ENCODE data around the gene SRPK3. TPM values are rescaled to one million over a fixed set of nuclear protein-coding genes. Genes with fewer than 3 reads are reported as not detected.

SRPK3 gene
- total and polyA plus RNA-seq, 4 donors, result 0.05 TPM; not detected in 3

DNA sequence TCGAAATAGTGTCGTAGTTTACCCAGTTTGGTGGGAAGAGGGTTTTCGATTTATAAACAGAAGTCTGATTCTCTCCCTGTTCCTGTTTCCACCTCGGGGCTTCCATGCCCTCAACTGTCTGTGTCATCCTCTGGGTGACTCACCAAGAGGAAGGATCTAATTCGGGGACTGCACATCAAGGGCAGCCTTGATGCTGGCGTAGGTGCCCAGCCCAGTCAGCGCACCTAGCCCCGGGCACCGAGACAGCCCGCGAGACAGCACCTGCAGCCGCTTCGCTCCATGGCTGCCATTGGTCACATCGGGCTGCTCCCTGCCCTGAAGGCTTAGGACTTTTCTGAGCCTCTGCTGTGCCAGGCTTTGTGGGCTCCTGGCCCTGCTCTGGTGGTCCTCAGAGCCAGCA, 48.4 kb upstream of the SRPK3 start:
- peaks cover 0 to 6% (median 1%) of the 10 kb centered on the region in 4 donors for H3K36me3 ChIP-seq (ENCODE audit: control insufficient read depth in 4 of 4, insufficient read depth in 3 of 4, low read depth in 1 of 4, low read length in 3 of 4)
- no peaks in the 10 kb centered on the region for H3K27me3 ChIP-seq (ENCODE audit: control insufficient read depth in 4 of 4, insufficient read depth in 4 of 4, low read length in 3 of 4)
- peaks cover 9 to 15% (median 12%) of the 10 kb centered on the region in 4 donors for H3K4me1 ChIP-seq (ENCODE audit: control insufficient read depth in 4 of 4, insufficient read depth in 4 of 4, low read length in 3 of 4)
- WGBS, result 94% methylated on average over 14 of the region's 14 CpGs
- H3K27ac ChIP-seq (ENCODE audit: low read depth in 1 of 2, low read length in 2 of 2), result no peak overlapping the region
- TF ChIP-seq YY1 (IDR thresholded peaks at IDR 0.05), result no peak
- TF ChIP-seq, protein P1, sequence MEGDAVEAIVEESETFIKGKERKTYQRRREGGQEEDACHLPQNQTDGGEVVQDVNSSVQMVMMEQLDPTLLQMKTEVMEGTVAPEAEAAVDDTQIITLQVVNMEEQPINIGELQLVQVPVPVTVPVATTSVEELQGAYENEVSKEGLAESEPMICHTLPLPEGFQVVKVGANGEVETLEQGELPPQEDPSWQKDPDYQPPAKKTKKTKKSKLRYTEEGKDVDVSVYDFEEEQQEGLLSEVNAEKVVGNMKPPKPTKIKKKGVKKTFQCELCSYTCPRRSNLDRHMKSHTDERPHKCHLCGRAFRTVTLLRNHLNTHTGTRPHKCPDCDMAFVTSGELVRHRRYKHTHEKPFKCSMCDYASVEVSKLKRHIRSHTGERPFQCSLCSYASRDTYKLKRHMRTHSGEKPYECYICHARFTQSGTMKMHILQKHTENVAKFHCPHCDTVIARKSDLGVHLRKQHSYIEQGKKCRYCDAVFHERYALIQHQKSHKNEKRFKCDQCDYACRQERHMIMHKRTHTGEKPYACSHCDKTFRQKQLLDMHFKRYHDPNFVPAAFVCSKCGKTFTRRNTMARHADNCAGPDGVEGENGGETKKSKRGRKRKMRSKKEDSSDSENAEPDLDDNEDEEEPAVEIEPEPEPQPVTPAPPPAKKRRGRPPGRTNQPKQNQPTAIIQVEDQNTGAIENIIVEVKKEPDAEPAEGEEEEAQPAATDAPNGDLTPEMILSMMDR (IDR thresholded peaks at IDR 0.05; ENCODE audit: low read depth, low read length, missing input control), result no peak
- no peak for TF ChIP-seq RXRA (IDR thresholded peaks at IDR 0.05)
- no peak overlapping the region for H3K4me3 ChIP-seq (ENCODE audit: low read depth in 1 of 3, low read length in 3 of 3)
- no peaks in the 10 kb centered on the region for H3K9me3 ChIP-seq (ENCODE audit: control insufficient read depth in 4 of 4, low read length in 3 of 4)
- H3K9ac ChIP-seq (ENCODE audit: low read depth in 1 of 2, low read length in 2 of 2), result no peak overlapping the region
- no peak for DNase-seq (ENCODE audit: low spot score)

DNA sequence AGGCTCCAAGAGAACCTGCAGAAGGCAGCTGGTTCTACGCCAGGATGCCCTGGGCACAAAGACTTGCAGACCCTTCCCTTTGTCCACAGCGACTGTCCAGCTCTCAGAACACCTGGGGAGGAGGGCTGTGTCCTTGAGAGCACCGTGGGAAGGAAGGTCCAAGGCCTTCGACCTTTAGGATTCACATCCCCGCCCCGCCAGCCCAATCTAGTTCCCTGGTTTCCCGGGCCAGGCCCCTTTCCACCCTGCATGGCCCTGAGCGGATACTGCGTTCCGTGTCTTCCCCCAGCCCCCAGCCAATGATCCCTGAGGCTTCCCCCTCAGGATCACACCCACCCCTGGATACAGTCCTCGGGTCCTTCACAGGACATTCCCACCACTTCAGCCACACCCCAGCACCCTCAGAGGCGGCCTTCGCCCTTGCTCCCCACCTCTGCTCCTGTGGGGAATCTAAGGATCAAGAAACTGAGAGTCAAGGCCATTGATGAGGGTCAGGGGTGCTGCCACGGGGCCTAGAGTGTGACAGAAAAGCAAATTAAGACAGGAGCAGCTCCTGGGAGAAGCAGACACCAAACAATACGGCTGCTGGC, 47.1 kb upstream of the SRPK3 start:
- peaks cover 0 to 8% (median 4%) of the 10 kb centered on the region in 4 donors for H3K4me1 ChIP-seq (ENCODE audit: control insufficient read depth in 4 of 4, insufficient read depth in 4 of 4, low read length in 3 of 4)
- 92% methylated on average over 15 of the region's 15 CpGs for WGBS
- H3K27ac ChIP-seq (ENCODE audit: low read depth in 1 of 2, low read length in 2 of 2), result no peak overlapping the region
- TF ChIP-seq, protein P2, sequence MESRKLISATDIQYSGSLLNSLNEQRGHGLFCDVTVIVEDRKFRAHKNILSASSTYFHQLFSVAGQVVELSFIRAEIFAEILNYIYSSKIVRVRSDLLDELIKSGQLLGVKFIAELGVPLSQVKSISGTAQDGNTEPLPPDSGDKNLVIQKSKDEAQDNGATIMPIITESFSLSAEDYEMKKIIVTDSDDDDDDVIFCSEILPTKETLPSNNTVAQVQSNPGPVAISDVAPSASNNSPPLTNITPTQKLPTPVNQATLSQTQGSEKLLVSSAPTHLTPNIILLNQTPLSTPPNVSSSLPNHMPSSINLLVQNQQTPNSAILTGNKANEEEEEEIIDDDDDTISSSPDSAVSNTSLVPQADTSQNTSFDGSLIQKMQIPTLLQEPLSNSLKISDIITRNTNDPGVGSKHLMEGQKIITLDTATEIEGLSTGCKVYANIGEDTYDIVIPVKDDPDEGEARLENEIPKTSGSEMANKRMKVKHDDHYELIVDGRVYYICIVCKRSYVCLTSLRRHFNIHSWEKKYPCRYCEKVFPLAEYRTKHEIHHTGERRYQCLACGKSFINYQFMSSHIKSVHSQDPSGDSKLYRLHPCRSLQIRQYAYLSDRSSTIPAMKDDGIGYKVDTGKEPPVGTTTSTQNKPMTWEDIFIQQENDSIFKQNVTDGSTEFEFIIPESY (IDR thresholded peaks at IDR 0.05), result no peak
- TF ChIP-seq, protein P1 (IDR thresholded peaks at IDR 0.05; ENCODE audit: low read depth, low read length, missing input control), result no peak
- no peak for TF ChIP-seq SP1 (IDR thresholded peaks at IDR 0.05)
- no peak for TF ChIP-seq HNF4A (conservative IDR thresholded peaks at IDR 0.05)
- no peak for TF ChIP-seq FOXA1 (IDR thresholded peaks at IDR 0.05)
- TF ChIP-seq, protein P3, sequence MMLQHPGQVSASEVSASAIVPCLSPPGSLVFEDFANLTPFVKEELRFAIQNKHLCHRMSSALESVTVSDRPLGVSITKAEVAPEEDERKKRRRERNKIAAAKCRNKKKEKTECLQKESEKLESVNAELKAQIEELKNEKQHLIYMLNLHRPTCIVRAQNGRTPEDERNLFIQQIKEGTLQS (IDR thresholded peaks at IDR 0.05), result no peak
- no peak for TF ChIP-seq NR2F2 (IDR thresholded peaks at IDR 0.05)
- no peak for TF ChIP-seq GABPA (IDR thresholded peaks at IDR 0.05 in 1 of 2, conservative IDR thresholded peaks at IDR 0.05 in 1 of 2)
- no peak overlapping the region for H3K9ac ChIP-seq (ENCODE audit: low read depth in 1 of 2, low read length in 2 of 2)
- peaks cover 0 to 8% (median 1%) of the 10 kb centered on the region in 4 donors for H3K36me3 ChIP-seq (ENCODE audit: control insufficient read depth in 4 of 4, insufficient read depth in 3 of 4, low read depth in 1 of 4, low read length in 3 of 4)
- no peak overlapping the region for H3K4me3 ChIP-seq (ENCODE audit: low read depth in 1 of 3, low read length in 3 of 3)
- no peaks in the 10 kb centered on the region for H3K9me3 ChIP-seq (ENCODE audit: control insufficient read depth in 4 of 4, low read length in 3 of 4)
- no peaks in the 10 kb centered on the region for H3K27me3 ChIP-seq (ENCODE audit: control insufficient read depth in 4 of 4, insufficient read depth in 4 of 4, low read length in 3 of 4)
- no peak for DNase-seq (ENCODE audit: low spot score)

DNA sequence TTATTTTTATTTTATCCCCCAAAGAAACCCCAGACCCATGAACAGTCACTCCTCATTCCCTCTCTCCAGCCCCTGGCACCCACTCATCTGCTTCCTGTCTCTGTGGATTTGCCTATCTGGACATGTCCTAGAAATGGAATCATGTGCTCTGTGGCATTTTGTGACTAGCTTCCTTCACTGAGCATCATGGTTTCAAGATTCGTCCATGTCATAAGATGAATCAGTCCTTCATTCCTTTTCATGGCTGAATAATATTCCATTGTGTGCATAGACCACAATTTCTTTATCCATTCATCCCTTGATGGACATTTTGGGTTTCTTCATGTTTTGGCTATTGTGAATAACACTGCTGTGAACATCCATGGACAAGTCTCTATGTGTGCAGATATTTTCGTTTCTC, 46.0 kb upstream of the SRPK3 start:
- Histone ChIP-seq H3K4me1 (ENCODE audit: control insufficient read depth in 4 of 4, insufficient read depth in 4 of 4, low read length in 3 of 4) (peaks cover 0 to 8% (median 4%) of the 10 kb centered on the region in 4 donors), H3K9ac (ENCODE audit: low read depth in 1 of 2, low read length in 2 of 2) (no peak overlapping the region), H3K27me3 (ENCODE audit: control insufficient read depth in 4 of 4, insufficient read depth in 4 of 4, low read length in 3 of 4) (no peaks in the 10 kb centered on the region), H3K4me3 (ENCODE audit: low read depth in 1 of 3, low read length in 3 of 3) (no peak overlapping the region), H3K27ac (ENCODE audit: low read depth in 1 of 2, low read length in 2 of 2) (no peak overlapping the region), H3K36me3 (ENCODE audit: control insufficient read depth in 4 of 4, insufficient read depth in 3 of 4, low read depth in 1 of 4, low read length in 3 of 4) (peaks cover 0 to 8% (median 0%) of the 10 kb centered on the region in 4 donors), H3K9me3 (ENCODE audit: control insufficient read depth in 4 of 4, low read length in 3 of 4) (no peaks in the 10 kb centered on the region)
- TF ChIP-seq FOXA2 (IDR thresholded peaks at IDR 0.05) (no peak), GABPA (IDR thresholded peaks at IDR 0.05 in 1 of 2, conservative IDR thresholded peaks at IDR 0.05 in 1 of 2) (no peak), NR2F2 (IDR thresholded peaks at IDR 0.05) (no peak), YY1 (IDR thresholded peaks at IDR 0.05) (no peak), EGR1 (IDR thresholded peaks at IDR 0.05; ENCODE audit: low read depth in 2 of 2) (no peak)
- no peak for DNase-seq (ENCODE audit: low spot score)
- WGBS, result 94% methylated on average over 2 of the region's 2 CpGs

Data from liver (tissue), 9 donors.